ENCODE measurements around the gene EMC1.
"Not testable (repeated sequence)": the region's sequence is repeated elsewhere in the genome, so short reads cannot be mapped to it uniquely, and the experiment has no call there.

Gene EMC1

GRCh38 chr1:19187852-19188251, 63.5 kb downstream of the EMC1 start:
- DNase-seq: no peak

DNA sequence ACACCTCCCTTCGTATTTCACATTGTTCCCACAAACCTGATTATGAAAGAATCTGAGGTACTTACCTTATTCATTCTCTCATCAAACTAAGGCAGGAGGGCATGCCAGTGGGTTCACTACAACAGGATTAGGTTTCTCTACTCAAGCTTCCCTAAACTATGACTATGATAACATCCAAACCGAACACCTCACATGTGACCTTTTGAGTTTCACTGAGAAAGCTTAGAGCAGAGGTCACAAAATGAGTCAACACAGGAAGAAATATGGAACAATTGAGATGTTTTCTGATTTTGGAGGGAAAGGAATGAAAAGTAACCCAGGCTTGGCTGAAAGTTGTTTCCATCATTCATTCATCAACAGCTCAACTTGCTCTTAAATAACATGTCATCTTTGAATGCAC, 65.3 kb downstream of the EMC1 start:
- DNase-seq: no peak

DNA sequence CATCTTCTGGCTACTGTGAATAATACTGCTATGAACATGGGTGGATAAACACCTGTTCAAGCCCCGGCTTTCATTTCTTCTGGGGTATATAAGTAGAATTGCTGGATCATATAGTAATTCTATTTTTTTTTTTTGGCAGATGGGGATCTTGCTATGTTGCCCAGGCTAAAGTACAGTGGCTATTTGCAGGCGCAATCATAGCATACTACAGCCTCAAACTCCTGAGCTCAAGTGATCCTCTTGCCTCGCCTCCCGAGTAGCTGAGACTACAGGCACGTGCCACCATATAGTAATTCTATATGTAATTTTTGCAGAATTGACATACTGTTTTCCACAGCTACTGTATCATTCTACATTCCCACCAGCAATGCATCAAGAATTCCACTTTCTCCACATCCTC, 69.1 kb downstream of the EMC1 start:
- no peak for DNase-seq

DNA sequence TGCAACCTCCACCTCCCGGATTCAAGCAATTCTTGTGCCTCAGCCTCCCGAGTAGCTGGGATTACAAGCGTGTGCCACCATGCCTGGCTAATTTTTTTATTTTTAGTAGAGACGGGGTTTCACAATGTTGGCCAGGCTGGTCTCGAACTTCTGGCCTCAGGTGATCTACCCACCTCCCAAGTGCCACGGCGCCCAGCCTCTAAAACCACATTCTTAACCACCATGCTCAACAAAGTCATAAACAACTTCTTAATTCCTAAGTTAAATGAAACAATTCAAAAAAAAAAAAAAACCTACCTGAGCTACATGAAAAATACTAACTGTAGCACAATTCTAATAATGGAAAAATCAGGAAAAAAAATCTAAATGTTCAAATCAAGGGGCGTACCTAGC, 71.1 kb downstream of the EMC1 start:
- not testable (repeated sequence) for DNase-seq

DNA sequence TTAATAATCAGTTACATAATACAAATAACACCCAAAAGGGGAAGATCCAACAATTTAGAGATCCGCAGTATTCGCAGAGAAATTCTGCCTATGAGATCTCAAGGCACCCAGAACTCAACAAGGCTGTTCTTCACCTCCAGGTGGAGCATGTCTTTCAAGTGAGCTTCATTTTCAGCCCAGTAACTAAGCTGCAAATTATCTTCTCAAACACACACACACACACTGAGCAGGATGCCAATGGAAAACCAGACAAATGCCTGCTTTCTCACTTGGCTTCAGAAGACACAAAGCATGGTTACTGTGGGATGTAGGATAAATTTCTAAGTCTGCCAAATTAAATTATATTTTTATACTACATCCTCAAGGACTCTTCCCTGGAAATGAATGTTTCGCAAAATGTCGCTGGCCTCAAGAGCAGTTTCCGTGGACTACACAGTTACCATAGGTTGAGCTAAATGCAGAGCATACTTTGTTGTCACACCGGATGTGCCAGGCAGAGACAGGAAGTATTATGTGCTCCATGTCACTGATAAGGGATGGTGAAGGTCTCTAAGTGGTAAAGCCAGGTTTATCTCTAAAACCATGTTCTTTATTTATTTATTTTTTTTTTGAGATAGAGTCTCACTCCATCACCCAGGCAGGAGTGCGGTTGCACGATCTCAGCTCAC, 71.6 kb downstream of the EMC1 start:
- DNase-seq: peak; percentile 29

DNA sequence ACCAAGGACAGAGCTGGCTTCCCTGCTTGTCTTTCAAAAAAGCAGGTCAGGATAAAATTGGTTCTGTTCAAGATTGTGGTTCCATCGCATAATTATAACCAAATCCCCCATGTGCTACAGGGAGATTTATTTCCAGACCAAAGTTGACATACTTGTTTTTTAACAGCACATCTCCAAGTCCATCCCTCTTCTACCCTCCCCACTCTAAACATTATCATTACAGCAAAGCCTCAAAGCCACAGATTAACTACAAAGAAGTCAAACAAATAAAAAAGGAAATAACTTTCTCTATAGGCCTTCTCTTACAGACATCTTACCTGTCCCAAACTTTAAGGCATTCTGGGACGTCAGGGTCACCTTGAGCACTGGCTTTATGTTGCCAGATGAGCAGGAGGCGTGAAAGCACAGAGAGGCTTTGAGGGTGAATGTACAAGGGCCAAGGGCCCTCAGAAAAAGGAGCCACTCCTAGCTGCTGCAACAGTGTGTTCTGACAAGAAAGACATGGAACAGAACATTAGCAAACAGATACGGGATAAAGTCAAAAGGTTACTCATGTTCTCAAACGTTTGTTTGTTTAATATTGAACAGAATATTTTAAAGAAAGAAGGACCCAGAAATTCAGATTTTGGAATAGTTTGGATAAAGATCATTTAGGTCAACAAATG, 72.5 kb downstream of the EMC1 start:
- no peak for DNase-seq

DNA sequence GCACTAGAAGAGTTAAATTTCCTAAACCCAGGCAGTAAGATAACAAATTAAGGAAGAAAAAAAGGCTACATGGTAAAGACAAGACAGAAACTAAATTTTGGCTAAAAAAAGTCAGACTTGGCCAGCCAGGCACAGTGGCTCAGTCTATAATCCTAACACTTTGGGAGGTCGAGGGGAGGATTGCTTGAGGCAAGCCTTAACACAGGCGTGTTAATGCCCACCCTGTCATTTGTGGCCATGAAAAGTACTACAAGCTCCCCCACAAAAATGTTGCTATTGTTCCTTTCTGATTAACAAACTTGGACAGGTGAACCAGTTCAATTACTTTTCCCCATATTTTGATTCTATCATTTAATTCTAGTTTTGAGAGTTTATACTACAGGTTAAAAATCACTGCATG, 73.5 kb downstream of the EMC1 start:
- DNase-seq: no peak

DNA sequence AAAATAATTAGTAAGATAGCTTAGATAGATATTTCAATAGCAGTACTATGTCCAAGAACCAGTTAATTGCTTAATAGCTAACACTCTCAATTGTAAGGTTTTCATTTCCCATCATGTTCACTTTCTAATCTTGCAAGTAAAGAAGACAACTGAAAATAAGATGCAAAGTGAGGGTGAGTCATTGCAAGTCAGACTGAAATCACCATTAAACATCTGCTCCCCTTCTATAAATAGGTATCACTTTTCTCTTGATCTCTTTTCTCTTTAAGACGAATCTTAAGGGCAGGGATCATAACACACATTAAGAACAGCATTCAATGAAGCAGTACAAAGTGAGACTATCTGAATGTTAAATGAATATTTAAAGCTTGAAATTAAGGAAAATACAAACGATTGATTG, 81.7 kb downstream of the EMC1 start:
- DNase-seq: no peak

DNA sequence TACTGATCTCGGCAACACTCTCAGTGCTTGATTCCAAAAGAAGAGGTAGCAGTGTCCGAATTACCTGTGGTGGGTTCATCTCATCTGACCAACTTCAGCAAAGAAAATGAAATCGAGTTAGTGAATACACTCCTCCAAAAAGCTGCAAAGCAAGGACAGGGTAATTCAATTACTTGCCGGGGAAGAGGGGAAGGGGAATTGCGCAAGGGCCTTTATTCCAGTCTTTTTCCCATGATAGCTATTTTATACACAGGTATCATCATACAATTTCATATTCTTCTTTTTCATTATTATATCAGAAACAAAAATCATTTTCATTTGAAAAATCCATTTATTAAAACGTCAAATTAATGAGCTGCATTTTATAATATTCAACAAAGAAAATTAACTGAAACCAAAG, 84.2 kb downstream of the EMC1 start:
- no peak for DNase-seq

- DNase-seq: no peak
These were observed 85.3 kb downstream of the EMC1 start for GRCh38 chr1:19166066-19166465.
